Calu3 (cell line): Measurements from ENCODE around the gene APPBP2. TPM values are rescaled to one million over a fixed set of nuclear protein-coding genes. Genes with fewer than 3 reads are reported as not detected.

Source experiments
- Bru-seq: library from RNA; stranded (reverse); fragments of 400-500 nt; gene quantifications from one replicate; lab custom pipeline; 2021; lab: Mats Ljungman, UMichigan
- BruChase-seq, 2 experiments: library from RNA; stranded (reverse); fragments of 400-500 nt; gene quantifications; one replicate each; lab custom pipeline; 2021; lab: Mats Ljungman, UMichigan
- BruUV-seq: library from RNA; stranded (reverse); fragments of 400-500 nt; replicated peaks from 2 replicates; lab custom pipeline; 2021; lab: Mats Ljungman, UMichigan
- CTCF ChIA-PET: fragments of 300-600 bp; sonication (Branson Sonifier 250); formaldehyde crosslinking; loops from one replicate; lab custom pipeline; 2022; ENCODE audit warnings: antibody characterized with exemption; lab: Charles Lee
- DNase-seq: peaks from one replicate; pipeline ENCODE4 v3.0.0; 2022
- H3K27ac Mint-ChIP-seq: one replicate; pipeline ENCODE4 v1.8.0; 2022; ENCODE audit warnings: mixed read lengths; ENCODE audit not compliant: unreplicated experiment
- H3K27me3 Mint-ChIP-seq: one replicate; pipeline ENCODE4 v1.8.0; 2022; ENCODE audit warnings: mixed read lengths; ENCODE audit not compliant: unreplicated experiment
- H3K36me3 Mint-ChIP-seq: one replicate; pipeline ENCODE4 v1.8.0; 2022; ENCODE audit warnings: mild to moderate bottlenecking, moderate library complexity, mixed read lengths; ENCODE audit not compliant: insufficient read depth, unreplicated experiment
- H3K4me1 Mint-ChIP-seq: one replicate; pipeline ENCODE4 v1.8.0; 2022; ENCODE audit warnings: mild to moderate bottlenecking, low read depth, mixed read lengths; ENCODE audit not compliant: unreplicated experiment
- H3K4me3 Mint-ChIP-seq: one replicate; pipeline ENCODE4 v1.8.0; 2022; ENCODE audit warnings: mild to moderate bottlenecking, low read depth, moderate library complexity, mixed read lengths; ENCODE audit not compliant: unreplicated experiment
- H3K9me3 Mint-ChIP-seq: one replicate; pipeline ENCODE4 v1.8.0; 2022; ENCODE audit warnings: low read depth, mixed read lengths; ENCODE audit not compliant: unreplicated experiment
- intact Hi-C: fragments of 100-400 bp; cut with micrococcal nuclease; formaldehyde crosslinking; loops from one replicate; pipeline ENCODE4 v1.10.0; 2022; ENCODE audit not compliant: unreplicated experiment
- long read RNA-seq: library from polyadenylated mRNA; stranded (forward); transcript quantifications from one replicate; pipeline ENCODE4 v2.0.0, GENCODE V29; 2022
- total RNA-seq: library from RNA; stranded (reverse); gene quantifications from 2 replicates; pipeline ENCODE4 v1.2.3, GENCODE V29; 2022
- TF ChIP-seq, protein P1 (sequence below): fragments of 200-600 bp; IDR thresholded peaks from one replicate; pipeline ENCODE4 v1.8.0; 2022; ENCODE audit warnings: antibody characterized with exemption; ENCODE audit not compliant: unreplicated experiment

APPBP2 gene, protein sequence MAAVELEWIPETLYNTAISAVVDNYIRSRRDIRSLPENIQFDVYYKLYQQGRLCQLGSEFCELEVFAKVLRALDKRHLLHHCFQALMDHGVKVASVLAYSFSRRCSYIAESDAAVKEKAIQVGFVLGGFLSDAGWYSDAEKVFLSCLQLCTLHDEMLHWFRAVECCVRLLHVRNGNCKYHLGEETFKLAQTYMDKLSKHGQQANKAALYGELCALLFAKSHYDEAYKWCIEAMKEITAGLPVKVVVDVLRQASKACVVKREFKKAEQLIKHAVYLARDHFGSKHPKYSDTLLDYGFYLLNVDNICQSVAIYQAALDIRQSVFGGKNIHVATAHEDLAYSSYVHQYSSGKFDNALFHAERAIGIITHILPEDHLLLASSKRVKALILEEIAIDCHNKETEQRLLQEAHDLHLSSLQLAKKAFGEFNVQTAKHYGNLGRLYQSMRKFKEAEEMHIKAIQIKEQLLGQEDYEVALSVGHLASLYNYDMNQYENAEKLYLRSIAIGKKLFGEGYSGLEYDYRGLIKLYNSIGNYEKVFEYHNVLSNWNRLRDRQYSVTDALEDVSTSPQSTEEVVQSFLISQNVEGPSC
- 24.3 and 27.2 TPM in 2 replicates for total RNA-seq
- percentile 76 among the genes with signal in this experiment for Bru-seq, nascent RNA
- BruChase-seq, experiment 1, labeled RNA remaining after a 6-hour chase, result percentile 62 among the genes with signal in this experiment
- percentile 66 among the genes with signal in this experiment for BruChase-seq, experiment 2, labeled RNA remaining after a 2-hour chase
- long read RNA-seq, full-length matches to known transcripts, result 14 of 18 reads
- long read RNA-seq, partial matches to known transcripts, result 1 of 18 reads
- long read RNA-seq, other reads (novel, unspliced or antisense), result 3 of 18 reads

DNA sequence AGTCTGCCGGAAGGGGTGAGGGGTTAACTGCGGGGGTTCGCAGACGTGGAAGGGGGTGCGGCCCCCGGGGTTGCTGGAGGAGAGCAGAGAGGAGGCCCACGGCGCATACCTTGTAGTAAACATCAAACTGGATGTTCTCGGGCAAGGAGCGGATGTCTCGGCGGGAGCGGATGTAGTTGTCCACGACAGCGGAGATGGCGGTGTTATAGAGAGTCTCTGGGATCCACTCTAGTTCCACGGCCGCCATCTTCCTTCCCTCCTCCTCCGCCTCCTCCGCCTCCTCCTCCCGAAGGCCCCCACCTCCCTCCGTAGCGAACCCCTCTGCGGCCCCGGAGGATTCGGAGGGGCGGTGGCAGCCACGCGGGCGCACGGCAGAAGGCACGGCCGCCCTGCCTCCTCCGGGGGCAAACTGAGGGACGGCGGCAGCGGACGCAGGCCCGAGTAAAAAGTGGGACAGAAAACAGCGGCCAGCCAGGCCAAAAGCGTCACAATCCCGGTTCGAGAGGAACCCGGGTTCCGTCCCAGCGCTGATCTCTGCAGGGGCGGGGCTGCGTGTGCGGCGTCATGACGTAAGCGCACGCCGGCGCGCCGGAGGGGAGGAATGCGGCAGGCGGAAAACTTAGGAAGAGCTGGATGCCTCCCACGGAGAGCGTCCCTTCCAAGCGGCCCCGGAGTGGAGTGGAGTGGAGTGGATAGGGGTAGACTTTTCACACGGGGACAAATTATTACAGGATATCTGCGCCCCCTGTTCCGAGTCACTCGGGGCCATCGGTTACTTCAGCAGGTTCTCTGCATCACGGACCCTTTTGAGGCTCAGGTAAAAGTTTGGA is at the start of gene APPBP2:
APPBP2 (minus strand) TSS at position 558 of the 830 bp plus-strand sequence; CDS start at position 247, 311 bp downstream.
- Mint-ChIP-seq H3K27ac (peak within 1 kb of the TSS; percentile 87), H3K36me3 (peaks cover 32% of the 10 kb centered on the region), H3K27me3 (no peaks in the 10 kb centered on the region), H3K9me3 (no peaks in the 10 kb centered on the region), H3K4me3 (peak within 1 kb of the TSS; percentile 88), H3K4me1 (peaks cover 10% of the 10 kb centered on the region)
- TF ChIP-seq, protein P1, sequence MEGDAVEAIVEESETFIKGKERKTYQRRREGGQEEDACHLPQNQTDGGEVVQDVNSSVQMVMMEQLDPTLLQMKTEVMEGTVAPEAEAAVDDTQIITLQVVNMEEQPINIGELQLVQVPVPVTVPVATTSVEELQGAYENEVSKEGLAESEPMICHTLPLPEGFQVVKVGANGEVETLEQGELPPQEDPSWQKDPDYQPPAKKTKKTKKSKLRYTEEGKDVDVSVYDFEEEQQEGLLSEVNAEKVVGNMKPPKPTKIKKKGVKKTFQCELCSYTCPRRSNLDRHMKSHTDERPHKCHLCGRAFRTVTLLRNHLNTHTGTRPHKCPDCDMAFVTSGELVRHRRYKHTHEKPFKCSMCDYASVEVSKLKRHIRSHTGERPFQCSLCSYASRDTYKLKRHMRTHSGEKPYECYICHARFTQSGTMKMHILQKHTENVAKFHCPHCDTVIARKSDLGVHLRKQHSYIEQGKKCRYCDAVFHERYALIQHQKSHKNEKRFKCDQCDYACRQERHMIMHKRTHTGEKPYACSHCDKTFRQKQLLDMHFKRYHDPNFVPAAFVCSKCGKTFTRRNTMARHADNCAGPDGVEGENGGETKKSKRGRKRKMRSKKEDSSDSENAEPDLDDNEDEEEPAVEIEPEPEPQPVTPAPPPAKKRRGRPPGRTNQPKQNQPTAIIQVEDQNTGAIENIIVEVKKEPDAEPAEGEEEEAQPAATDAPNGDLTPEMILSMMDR, result no peak
- BruUV-seq, result no TSS peak
- CTCF ChIA-PET, result interaction anchor here (1.0 to 1.2 kb wide), 2 partner anchors 36 to 44 kb away, joined by 3 to 4 read pairs; no protein-coding TSS in a partner anchor
- intact Hi-C loops, result loop anchor here (5.0 kb wide), 2 partner anchors 36 to 111 kb away; no protein-coding TSS in a partner anchor
- DNase-seq, result peak; percentile 74

DNA sequence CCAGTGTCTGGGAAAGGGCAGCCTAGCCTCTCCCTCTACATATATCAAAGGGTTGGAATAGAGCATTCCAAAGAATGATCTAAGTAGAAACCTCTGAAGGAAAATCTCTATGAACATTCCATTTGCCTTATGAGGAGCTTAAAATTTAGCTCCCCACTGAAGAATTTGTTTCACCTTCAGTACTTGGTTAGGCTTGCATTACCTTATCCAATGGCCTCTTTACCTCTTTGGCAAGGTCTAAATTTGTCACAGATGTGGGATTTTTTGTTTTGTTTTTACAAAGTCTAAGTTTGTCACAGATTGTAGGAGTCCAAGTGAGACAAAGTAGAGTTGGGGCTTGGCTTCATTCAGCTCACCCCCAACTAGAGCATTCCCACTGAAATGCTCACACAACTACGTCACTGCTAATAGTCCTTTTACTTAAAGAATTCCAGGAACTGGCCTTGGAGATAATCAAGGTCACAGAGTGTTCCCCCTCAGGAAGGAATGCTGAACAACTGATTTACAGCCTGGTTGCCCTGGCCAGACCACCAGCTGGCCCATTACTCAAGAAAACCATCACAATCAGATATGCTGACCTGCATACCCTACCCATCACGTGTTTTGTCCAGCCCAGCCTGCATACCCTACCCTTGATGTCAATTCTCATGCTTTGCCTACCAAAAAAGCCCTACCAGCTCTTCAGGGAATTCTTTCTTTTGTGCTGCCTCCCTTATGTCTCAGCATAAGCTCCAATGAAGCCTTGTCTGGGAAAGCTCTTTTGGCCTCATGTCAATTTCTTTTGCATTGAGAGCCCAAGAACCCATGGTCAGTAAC is 47.4 kb upstream of the APPBP2 start:
- intact Hi-C loops, result loop anchor here (10.0 kb wide), 1 partner anchor 61 kb away; no protein-coding TSS in a partner anchor
- TF ChIP-seq, protein P1, result no peak
- H3K4me3 Mint-ChIP-seq, result no peak overlapping the region
- no peaks in the 10 kb centered on the region for H3K27me3 Mint-ChIP-seq
- no peak for DNase-seq
- BruUV-seq, result no TSS peak
- no peak overlapping the region for H3K27ac Mint-ChIP-seq
- H3K36me3 Mint-ChIP-seq, result no peaks in the 10 kb centered on the region
- H3K4me1 Mint-ChIP-seq, result peaks cover 6% of the 10 kb centered on the region
- CTCF ChIA-PET, result no interaction called here
- no peaks in the 10 kb centered on the region for H3K9me3 Mint-ChIP-seq

DNA sequence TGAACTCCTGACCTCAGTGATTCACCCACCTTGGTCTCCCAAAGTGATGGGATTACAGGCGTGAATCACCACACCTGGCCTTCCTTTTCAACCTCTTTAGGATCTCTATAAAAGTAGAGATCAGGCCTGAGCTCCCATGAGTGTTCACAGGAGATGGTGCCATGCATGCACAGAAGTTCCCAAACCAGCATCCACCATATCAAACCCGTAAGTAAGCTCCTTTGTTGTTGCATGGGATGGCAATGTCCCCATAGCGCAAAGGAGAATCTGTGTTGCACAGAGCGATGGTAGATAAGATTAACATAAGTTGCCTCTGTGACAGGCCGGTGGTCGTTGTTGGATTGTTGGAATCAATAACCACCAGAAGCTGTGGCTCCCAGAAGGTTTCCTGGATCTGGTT is 39.2 kb upstream of the APPBP2 start:
- Mint-ChIP-seq H3K36me3 (no peaks in the 10 kb centered on the region), H3K4me3 (no peak overlapping the region), H3K9me3 (no peaks in the 10 kb centered on the region), H3K27me3 (no peaks in the 10 kb centered on the region), H3K4me1 (peaks cover 7% of the 10 kb centered on the region), H3K27ac (no peak overlapping the region)
- intact Hi-C loops, result no loop called here
- no peak for DNase-seq
- CTCF ChIA-PET, result no interaction called here
- TF ChIP-seq, protein P1, result no peak
- no TSS peak for BruUV-seq
